NOMO-1 treated with DMSO at 0.1 percent for 48 hours (cell line): Measurements from ENCODE around the gene POLR1H.

Experiments
- DNase-seq: peaks from one replicate; lab custom pipeline; 2025; ENCODE audit not compliant: unreplicated experiment; lab: John Stamatoyannopoulos, UW

Gene POLR1H

DNA sequence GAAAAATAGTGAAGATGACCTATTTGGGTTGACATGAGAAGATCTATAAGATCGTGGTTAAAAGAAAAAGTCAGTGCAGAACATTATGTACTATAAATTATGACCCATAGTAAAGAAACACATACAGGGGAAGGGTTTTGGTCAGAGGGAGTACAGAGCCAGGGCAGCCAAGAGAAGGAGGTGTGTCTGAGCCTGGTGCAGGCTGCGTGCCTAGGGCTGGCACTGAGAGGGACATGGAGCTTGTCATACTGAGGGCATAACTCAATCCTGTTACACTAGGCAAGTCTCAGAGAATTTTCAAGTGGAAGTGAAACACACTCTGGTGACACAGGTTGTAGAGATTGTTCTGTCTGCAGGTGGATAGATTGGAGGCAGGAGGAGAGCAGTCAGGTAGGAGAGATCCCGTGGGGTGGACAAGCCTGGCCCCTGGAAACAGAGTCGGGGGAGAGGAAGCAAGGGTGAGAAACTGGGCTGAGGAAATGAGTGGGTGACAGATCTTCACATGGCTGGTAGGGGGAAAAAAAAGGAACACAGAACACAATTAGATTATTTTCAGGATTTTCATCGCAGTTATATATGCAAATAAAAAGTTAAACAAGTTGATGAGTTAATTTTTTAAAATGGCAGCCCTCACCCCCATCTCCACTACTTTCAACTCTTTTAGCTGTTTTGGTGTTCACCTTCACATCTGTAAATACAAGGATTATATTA is 33.0 kb downstream of the POLR1H start:
- no peak for DNase-seq

DNA sequence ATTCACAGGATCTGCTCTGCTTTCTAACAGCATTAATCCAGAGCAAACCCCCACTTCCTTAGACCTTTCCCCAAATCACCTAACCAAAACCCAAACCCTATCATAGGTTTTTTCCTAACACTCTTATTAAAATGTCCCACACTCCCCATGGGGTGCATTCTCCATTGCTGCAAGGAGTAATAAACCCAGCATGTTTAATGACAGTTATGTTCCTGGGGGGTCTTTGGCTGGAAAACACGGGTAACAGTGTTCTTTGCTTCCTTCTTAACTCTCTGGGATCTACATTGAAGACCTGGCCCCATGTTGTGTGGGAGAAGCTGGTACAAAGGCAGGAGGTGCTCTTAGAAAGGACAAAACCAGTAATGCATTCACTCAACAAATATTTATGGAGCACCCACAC is 35.8 kb downstream of the POLR1H start:
- DNase-seq, result no peak

- no peak for DNase-seq
Measured at GRCh38 chr6:30097902-30098768, 37.1 kb downstream of the POLR1H start.

- DNase-seq, result no peak
Measured at GRCh38 chr6:30100154-30100553, 39.1 kb downstream of the POLR1H start.

DNA sequence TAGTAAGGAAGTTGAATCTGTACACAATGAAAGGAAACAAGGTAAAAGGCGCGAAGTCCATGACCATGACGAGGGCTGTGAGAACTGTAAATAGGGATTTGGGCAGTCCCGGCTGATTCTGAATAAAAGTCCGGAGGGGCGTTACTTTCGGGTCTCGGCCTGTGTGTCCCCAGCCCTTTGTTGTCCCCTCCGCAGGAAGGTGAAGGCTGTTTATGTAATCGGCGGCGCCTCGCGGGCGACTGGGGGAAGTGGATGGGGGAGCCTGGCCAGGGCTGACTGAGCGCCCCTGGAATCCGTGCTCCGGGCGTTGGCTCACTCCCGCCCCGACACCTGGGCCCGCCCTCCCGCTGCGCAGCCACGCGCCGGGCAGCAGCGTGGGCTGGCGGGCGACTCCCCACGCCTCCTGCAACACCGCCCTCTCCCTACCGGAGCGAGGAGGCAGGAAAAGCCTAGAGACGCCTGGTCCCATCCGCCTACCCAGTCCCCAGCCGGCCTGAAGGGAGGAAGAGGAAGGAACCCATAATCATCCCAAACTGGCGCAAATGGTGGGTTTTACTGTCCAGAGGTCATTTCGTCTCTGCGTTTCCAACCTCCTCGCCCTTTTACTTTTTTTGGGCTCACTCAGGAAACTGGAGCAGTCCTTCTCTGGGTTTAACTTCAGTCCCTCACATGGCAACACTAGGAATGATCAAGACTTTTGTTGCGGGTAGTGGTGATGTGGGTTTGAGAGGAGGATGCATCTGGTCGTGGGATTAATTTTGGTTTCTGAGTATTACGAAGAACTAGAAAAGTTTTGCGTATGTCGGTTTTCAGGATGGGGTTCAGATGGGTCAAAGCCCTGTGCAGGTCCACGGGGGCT is 39.7 kb downstream of the POLR1H start:
- no peak for DNase-seq

GRCh38 chr6:30101444-30102413 is 40.7 kb downstream of the POLR1H start:
- peak; percentile 55 for DNase-seq

DNA sequence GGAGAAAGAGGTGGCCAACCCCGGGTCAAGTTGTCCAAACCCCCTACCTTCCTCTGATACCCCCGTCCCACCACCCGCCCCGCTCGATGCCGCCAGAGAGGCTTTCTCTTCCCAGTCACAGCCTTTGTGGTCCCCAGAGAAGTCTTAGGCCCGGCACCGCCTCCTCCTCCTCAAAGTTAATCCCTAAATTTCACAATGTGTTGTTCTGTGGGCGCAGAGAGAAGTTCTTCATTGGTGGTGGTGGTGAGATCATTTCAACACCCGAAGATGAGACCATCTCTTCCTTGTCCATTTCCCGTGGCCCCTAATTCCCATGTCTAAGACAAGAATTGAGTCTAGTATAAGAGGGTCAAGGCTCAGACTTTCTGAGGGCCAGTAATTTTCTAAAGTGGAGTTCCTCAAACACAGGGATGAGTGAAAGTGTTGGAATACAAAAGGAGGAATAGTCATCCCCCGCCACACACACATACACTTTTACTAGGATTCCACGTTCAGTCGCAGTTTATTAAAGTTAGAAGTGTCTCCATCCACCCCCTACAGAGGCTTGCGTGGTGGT is 41.4 kb downstream of the POLR1H start:
- no peak for DNase-seq

- peak; percentile 88 for DNase-seq
Measured at GRCh38 chr6:30102970-30103871, 42.2 kb downstream of the POLR1H start.

DNA sequence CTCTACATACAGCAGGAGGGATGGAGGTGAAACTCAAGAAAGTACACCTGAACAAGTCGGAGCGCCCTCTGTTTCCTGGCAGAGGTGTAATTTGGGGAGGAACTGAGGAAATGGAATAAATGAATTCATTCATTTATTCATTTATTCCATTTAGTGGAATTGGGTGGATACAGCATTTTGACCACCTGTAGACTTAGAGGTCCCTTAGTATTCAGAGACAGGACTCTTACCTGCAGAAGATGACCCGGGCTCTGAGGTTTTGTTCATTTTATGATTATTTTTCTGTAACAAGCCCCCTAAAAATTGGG is 42.8 kb downstream of the POLR1H start:
- DNase-seq, result no peak

DNA sequence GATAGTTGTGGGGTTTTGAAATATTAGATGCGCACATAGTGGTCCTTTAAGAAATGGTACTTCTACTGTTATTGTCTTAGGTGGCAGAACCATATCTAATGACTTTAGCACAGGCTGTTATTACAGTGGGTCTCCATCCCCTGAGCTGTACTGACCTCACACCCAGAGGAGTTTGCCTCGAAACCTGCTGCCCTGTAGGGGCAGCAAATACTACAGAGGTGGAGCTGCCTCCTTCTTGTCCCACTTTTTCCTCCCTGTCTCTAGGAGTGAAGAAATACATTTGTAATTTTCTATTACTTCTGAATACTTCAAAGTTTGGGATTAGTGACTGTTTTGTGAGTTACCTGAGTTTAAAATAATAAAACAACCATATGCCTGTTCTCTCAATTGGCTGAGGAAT is 43.6 kb downstream of the POLR1H start:
- DNase-seq, result no peak

DNA sequence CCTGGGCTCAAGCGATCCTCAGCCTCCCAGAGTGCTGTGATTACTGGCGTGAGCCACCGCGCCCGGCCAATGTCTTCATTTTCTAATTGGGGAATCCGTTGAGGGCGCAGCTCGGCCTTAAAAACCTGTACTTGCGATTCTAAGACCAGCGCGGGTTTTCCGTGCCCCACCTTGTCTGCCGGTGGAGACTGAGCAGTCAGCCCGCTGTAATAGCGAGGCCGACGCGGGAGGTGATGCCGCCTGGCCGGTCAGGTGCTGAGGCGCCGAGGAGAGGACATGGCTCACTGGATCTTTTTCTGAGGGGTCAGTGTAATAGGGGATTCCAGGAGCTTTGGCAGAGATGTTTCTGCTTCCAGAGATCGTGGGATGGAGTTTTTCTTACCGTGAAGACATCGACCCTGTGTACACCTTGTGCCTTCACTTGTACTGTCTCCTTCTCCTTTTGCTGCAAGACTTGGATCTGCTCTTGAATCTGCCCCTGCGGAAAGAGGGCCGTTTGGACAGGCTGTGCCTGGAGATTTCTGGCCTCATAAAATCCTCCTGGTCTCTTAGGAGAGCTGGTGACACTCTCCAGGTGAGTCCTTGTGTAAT is 50.3 kb downstream of the POLR1H start:
- no peak for DNase-seq

DNA sequence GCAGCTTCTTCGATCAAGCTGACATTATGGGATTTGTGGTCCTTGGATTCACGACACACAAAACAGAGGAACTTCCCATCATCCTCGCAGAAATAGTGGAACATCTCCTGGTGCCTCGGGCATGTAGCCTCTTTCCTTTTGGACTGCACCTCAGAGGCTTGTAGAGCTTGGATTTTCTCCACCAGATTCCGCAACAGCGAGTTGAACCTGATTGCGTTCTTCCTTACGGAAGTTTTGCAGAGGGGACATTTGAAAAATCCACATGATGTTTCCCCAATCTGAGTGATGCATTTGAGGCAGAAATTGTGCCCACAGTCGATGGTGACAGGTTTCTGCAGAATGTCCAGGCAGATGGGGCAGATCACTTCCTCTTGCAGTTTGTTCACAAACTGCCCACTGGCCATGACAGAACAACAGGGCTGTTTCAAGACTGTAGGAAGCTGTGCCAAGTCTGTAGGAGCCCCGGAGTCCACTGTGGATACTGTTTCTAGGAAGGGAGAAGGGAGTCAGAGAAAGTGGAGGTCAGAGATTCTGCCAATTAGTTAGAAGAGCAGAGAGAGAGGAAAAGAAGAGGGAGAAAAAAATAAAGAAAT is 51.4 kb downstream of the POLR1H start:
- no peak for DNase-seq

GRCh38 chr6:30113003-30113759 is 52.1 kb downstream of the POLR1H start, which contains the start of gene TRIM31:
TSS of gene TRIM31 (minus strand) at chr6:30113090. CDS start at chr6:30112805, 285 bp downstream.
- no peak for DNase-seq

DNA sequence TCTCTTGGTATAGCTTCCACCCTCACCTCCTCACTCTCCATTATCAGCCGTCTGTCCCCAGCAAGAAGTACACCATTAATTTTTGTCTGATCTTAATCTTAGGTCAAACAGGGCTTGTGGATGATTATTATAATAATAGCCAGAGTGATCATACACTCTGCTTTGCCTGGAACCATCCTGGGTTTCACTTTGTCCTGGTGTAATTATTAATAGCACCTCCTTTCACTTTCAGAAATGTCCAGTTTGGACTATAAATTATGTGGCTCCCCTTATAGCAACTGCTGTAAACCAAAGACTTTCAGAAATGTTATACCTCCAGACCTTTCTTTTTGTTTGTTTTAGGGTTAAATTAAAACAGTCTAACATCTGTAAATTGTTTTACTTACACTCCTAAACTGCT is 52.8 kb downstream of the POLR1H start:
- DNase-seq, result no peak
